NCI-H526 treated with DMSO at 0.1 percent for 48 hours (cell line): ENCODE results near the gene TMED9.
"Not testable (repeated sequence)": the region's sequence is repeated elsewhere in the genome, so short reads cannot be mapped to it uniquely, and the experiment has no call there.

ENCODE experiments used
- DNase-seq: peaks from one replicate; lab custom pipeline; 2025; lab: John Stamatoyannopoulos, UW

The TMED9 gene

GRCh38 chr5:177592010-177592834 lies at the start of gene TMED9:
TMED9 (plus strand) TSS chr5:177592203; CDS start chr5:177592215, 12 bp downstream.
- peak; percentile 57 for DNase-seq

- DNase-seq = no peak
These were observed 49.1 kb upstream of the TMED9 start for GRCh38 chr5:177542816-177543465.

- DNase-seq = no peak
These were observed 46.3 kb upstream of the TMED9 start for GRCh38 chr5:177545487-177546257.

GRCh38 chr5:177546258-177546741 lies 45.7 kb upstream of the TMED9 start:
- no peak for DNase-seq

GRCh38 chr5:177547736-177548135 lies 44.3 kb upstream of the TMED9 start:
- no peak for DNase-seq

- DNase-seq = no peak
These were observed 43.5 kb upstream of the TMED9 start for GRCh38 chr5:177548495-177548894.

GRCh38 chr5:177550122-177550521 lies 41.9 kb upstream of the TMED9 start:
- no peak for DNase-seq

- no peak for DNase-seq
These were observed 39.1 kb upstream of the TMED9 start for GRCh38 chr5:177552839-177553455.

GRCh38 chr5:177553671-177554429 lies 38.2 kb upstream of the TMED9 start:
- DNase-seq = no peak

GRCh38 chr5:177554474-177555111 lies 37.4 kb upstream of the TMED9 start, which contains the start of gene FAM193B:
FAM193B (minus strand) TSS chr5:177554563; CDS start chr5:177554458, 105 bp downstream.
- DNase-seq = peak; percentile 67

GRCh38 chr5:177555228-177555627 lies 36.8 kb upstream of the TMED9 start:
- DNase-seq = no peak

- DNase-seq = no peak
These were observed 36.3 kb upstream of the TMED9 start for GRCh38 chr5:177555665-177556064.

GRCh38 chr5:177557041-177557647 lies 34.9 kb upstream of the TMED9 start:
- no peak for DNase-seq

GRCh38 chr5:177557796-177558195 lies 34.2 kb upstream of the TMED9 start:
- DNase-seq = no peak

GRCh38 chr5:177559446-177559941 lies 32.5 kb upstream of the TMED9 start:
- DNase-seq = not testable (repeated sequence)

- no peak for DNase-seq
These were observed 27.0 kb upstream of the TMED9 start for GRCh38 chr5:177565046-177565445.

- no peak for DNase-seq
These were observed 23.7 kb upstream of the TMED9 start for GRCh38 chr5:177568326-177568725.

- no peak for DNase-seq
These were observed 22.1 kb upstream of the TMED9 start for GRCh38 chr5:177569894-177570293.

- no peak for DNase-seq
These were observed 16.5 kb upstream of the TMED9 start for GRCh38 chr5:177575488-177575887.

GRCh38 chr5:177576169-177576568 lies 15.8 kb upstream of the TMED9 start:
- no peak for DNase-seq
